Measurements from ENCODE around the gene TAF10. TPM values are rescaled to one million over a fixed set of nuclear protein-coding genes. Genes with fewer than 3 reads are reported as not detected.

TAF10 gene
- total RNA-seq, 1 experiment from 2014 or later = 387 TPM

- CTCF ChIA-PET = no interaction called here
- no peak overlapping the region for H3K27ac ChIP-seq (ENCODE audit: low read length)
- H3K27me3 ChIP-seq (ENCODE audit: control insufficient read depth, insufficient read depth, low read length) = no peaks in the 10 kb centered on the region
- POLR2A ChIA-PET = no interaction called here
- no peaks in the 10 kb centered on the region for H3K4me1 ChIP-seq (ENCODE audit: control insufficient read depth, insufficient read depth, low read length)
- no peak for DNase-seq (ENCODE audit: low read depth, low spot score)
- no TSS peak for BruUV-seq (replicated peaks)
- H3K4me3 ChIP-seq (ENCODE audit: low read depth in 2 of 2, low read length in 2 of 2) = no peak overlapping the region
- H3K9me3 ChIP-seq (ENCODE audit: control insufficient read depth, insufficient read depth, low read depth, low read length) = no peaks in the 10 kb centered on the region
- ATAC-seq = no peak
- in situ Hi-C loops (cut with HindIII; ENCODE audit: low pct_unique_long_range_greater_than_20kb, low sequenced_read_pairs) (no loop called here), intact Hi-C loops (cut with micrococcal nuclease; ENCODE audit: unreplicated experiment) (loop anchor here (10.0 kb wide), 1 partner anchor 734 kb away; no protein-coding TSS in a partner anchor)
- TF ChIP-seq SIN3A (IDR thresholded peaks at IDR 0.05; ENCODE audit: borderline replicate concordance, insufficient read depth, low read depth, low read length) (no peak), POLR2AphosphoS5 (IDR thresholded peaks at IDR 0.05; ENCODE audit: low read depth, low read length) (no peak), TCF7L2 (IDR thresholded peaks at IDR 0.05; ENCODE audit: low read depth, low read length) (no peak), CTCF (IDR thresholded peaks at IDR 0.05) (no peak), REST (IDR thresholded peaks at IDR 0.05; ENCODE audit: insufficient read depth in 1 of 2, low read depth in 2 of 2, low read length in 1 of 2) (no peak)
- H3K36me3 ChIP-seq (ENCODE audit: control insufficient read depth, insufficient read depth, low read length) = no peaks in the 10 kb centered on the region
Observed at GRCh38 chr11:6561288-6561687, 50.7 kb downstream of the TAF10 start.

Other genes with a start within 250 kb of the TAF10 start
- gene SMPD1, start 221.7 kb downstream of the TAF10 start, total RNA-seq (2021; ENCODE audit: unreplicated experiment) = 20.0 TPM
- 9.6 TPM for gene APBB1, start 193.1 kb downstream of the TAF10 start, total RNA-seq (2021; ENCODE audit: unreplicated experiment)
- gene HPX, start 171.2 kb downstream of the TAF10 start, total RNA-seq (2021; ENCODE audit: unreplicated experiment) = 1.0 TPM
- gene TRIM3, start 138.3 kb downstream of the TAF10 start, total RNA-seq (2021; ENCODE audit: unreplicated experiment) = 35.4 TPM
- gene ARFIP2, start 130.9 kb downstream of the TAF10 start, total RNA-seq (2021; ENCODE audit: unreplicated experiment) = 116 TPM
- gene TIMM10B, start 130.7 kb downstream of the TAF10 start, total RNA-seq (2021; ENCODE audit: unreplicated experiment) = 63.8 TPM
- gene DNHD1, start 114.9 kb downstream of the TAF10 start, total RNA-seq (2021; ENCODE audit: unreplicated experiment) = 10.6 TPM
- 23.1 TPM for gene RRP8, start 8.6 kb downstream of the TAF10 start, total RNA-seq (2021; ENCODE audit: unreplicated experiment)
- 204 TPM for gene ILK, start 8.4 kb downstream of the TAF10 start, total RNA-seq (2021; ENCODE audit: unreplicated experiment)
- gene TPP1, start 7.2 kb upstream of the TAF10 start, total RNA-seq (2021; ENCODE audit: unreplicated experiment) = 200 TPM
- gene DCHS1, start 43.6 kb upstream of the TAF10 start, total RNA-seq (2021; ENCODE audit: unreplicated experiment) = 2.2 TPM
- gene MRPL17, start 71.1 kb upstream of the TAF10 start, total RNA-seq (2021; ENCODE audit: unreplicated experiment) = 115 TPM
- gene OR2AG2, start 159.8 kb upstream of the TAF10 start, total RNA-seq (2021; ENCODE audit: unreplicated experiment) = 0.18 TPM
- gene OR2AG1, start 170.8 kb upstream of the TAF10 start, total RNA-seq (2021; ENCODE audit: unreplicated experiment) = not detected
- 0.15 TPM for gene OR6A2, start 187.5 kb upstream of the TAF10 start, total RNA-seq (2021; ENCODE audit: unreplicated experiment)
- not detected for gene OR10A5, start 233.5 kb upstream of the TAF10 start, total RNA-seq (2021; ENCODE audit: unreplicated experiment)